Calu3 (cell line): Measurements from ENCODE around the gene FBXO34. TPM values are rescaled to one million over a fixed set of nuclear protein-coding genes. Genes with fewer than 3 reads are reported as not detected.

Experiments
- BruUV-seq: library from RNA; stranded (reverse); fragments of 400-500 nt; replicated peaks from 2 replicates; lab custom pipeline; 2021; lab: Mats Ljungman, UMichigan
- CTCF ChIA-PET: fragments of 300-600 bp; sonication (Branson Sonifier 250); formaldehyde crosslinking; loops from one replicate; lab custom pipeline; 2022; ENCODE audit warnings: antibody characterized with exemption; lab: Charles Lee
- DNase-seq: peaks from one replicate; pipeline ENCODE4 v3.0.0; 2022
- H3K27ac Mint-ChIP-seq: one replicate; pipeline ENCODE4 v1.8.0; 2022; ENCODE audit warnings: mixed read lengths; ENCODE audit not compliant: unreplicated experiment
- H3K27me3 Mint-ChIP-seq: one replicate; pipeline ENCODE4 v1.8.0; 2022; ENCODE audit warnings: mixed read lengths; ENCODE audit not compliant: unreplicated experiment
- H3K36me3 Mint-ChIP-seq: one replicate; pipeline ENCODE4 v1.8.0; 2022; ENCODE audit warnings: mild to moderate bottlenecking, moderate library complexity, mixed read lengths; ENCODE audit not compliant: insufficient read depth, unreplicated experiment
- H3K4me1 Mint-ChIP-seq: one replicate; pipeline ENCODE4 v1.8.0; 2022; ENCODE audit warnings: mild to moderate bottlenecking, low read depth, mixed read lengths; ENCODE audit not compliant: unreplicated experiment
- H3K4me3 Mint-ChIP-seq: one replicate; pipeline ENCODE4 v1.8.0; 2022; ENCODE audit warnings: mild to moderate bottlenecking, low read depth, moderate library complexity, mixed read lengths; ENCODE audit not compliant: unreplicated experiment
- H3K9me3 Mint-ChIP-seq: one replicate; pipeline ENCODE4 v1.8.0; 2022; ENCODE audit warnings: low read depth, mixed read lengths; ENCODE audit not compliant: unreplicated experiment
- intact Hi-C: fragments of 100-400 bp; cut with micrococcal nuclease; formaldehyde crosslinking; loops from one replicate; pipeline ENCODE4 v1.10.0; 2022; ENCODE audit not compliant: unreplicated experiment
- total RNA-seq: library from RNA; stranded (reverse); gene quantifications from 2 replicates; pipeline ENCODE4 v1.2.3, GENCODE V29; 2022
- TF ChIP-seq, protein P1 (sequence below): fragments of 200-600 bp; IDR thresholded peaks from one replicate; pipeline ENCODE4 v1.8.0; 2022; ENCODE audit warnings: antibody characterized with exemption; ENCODE audit not compliant: unreplicated experiment

The FBXO34 gene
- total RNA-seq, 1 experiment from 2014 or later: 30.0 TPM

DNA sequence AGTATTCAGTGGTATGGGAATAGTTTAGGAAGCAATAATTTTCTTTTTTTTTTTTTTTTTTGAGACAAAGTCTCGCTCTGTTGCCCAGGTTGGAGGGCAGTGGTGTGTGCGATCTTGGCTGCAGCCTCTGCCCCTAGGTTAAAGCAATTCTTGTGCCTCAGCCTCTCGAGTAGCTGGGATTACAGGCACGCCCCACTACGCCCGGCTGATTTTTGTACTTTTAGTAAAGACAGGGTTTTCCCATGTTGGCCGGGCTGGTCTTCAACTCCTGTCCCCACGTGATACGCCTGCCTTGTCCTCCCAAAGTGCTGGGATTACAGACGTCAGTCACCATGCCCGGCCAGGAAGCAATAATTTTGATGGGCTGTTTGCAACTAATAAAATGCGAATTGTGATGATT is 78.3 kb downstream of the FBXO34 start:
- Mint-ChIP-seq H3K27ac (no peak overlapping the region), H3K36me3 (peaks cover 17% of the 10 kb centered on the region), H3K9me3 (no peaks in the 10 kb centered on the region), H3K27me3 (no peaks in the 10 kb centered on the region), H3K4me3 (no peak overlapping the region), H3K4me1 (peaks cover 34% of the 10 kb centered on the region)
- BruUV-seq: no TSS peak
- intact Hi-C loops: no loop called here
- DNase-seq: no peak
- CTCF ChIA-PET: interaction anchor here (0.7 kb wide), 1 partner anchor 1058 kb away, joined by 6 read pairs; no protein-coding TSS in a partner anchor
- TF ChIP-seq, protein P1, sequence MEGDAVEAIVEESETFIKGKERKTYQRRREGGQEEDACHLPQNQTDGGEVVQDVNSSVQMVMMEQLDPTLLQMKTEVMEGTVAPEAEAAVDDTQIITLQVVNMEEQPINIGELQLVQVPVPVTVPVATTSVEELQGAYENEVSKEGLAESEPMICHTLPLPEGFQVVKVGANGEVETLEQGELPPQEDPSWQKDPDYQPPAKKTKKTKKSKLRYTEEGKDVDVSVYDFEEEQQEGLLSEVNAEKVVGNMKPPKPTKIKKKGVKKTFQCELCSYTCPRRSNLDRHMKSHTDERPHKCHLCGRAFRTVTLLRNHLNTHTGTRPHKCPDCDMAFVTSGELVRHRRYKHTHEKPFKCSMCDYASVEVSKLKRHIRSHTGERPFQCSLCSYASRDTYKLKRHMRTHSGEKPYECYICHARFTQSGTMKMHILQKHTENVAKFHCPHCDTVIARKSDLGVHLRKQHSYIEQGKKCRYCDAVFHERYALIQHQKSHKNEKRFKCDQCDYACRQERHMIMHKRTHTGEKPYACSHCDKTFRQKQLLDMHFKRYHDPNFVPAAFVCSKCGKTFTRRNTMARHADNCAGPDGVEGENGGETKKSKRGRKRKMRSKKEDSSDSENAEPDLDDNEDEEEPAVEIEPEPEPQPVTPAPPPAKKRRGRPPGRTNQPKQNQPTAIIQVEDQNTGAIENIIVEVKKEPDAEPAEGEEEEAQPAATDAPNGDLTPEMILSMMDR: no peak

DNA sequence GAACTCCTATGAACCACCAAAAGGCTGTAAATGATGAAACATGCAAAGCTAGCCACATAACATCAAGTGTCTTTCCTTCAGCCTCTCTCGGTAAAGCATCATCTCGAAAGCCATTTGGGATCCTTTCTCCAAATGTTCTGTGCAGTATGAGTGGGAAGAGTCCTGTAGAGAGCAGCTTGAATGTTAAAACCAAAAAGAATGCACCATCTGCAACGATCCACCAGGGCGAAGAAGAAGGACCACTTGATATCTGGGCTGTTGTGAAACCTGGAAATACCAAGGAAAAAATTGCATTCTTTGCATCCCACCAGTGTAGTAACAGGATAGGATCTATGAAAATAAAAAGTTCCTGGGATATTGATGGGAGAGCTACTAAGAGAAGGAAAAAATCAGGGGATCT is 79.2 kb downstream of the FBXO34 start:
- no peaks in the 10 kb centered on the region for H3K9me3 Mint-ChIP-seq
- no peak overlapping the region for H3K4me3 Mint-ChIP-seq
- CTCF ChIA-PET: interaction anchor here (0.7 kb wide), 1 partner anchor 1741 kb away, joined by 3 read pairs; no protein-coding TSS in a partner anchor
- DNase-seq: no peak
- no TSS peak for BruUV-seq
- no peak overlapping the region for H3K27ac Mint-ChIP-seq
- TF ChIP-seq, protein P1: no peak
- peaks cover 20% of the 10 kb centered on the region for H3K36me3 Mint-ChIP-seq
- H3K4me1 Mint-ChIP-seq: peaks cover 25% of the 10 kb centered on the region
- H3K27me3 Mint-ChIP-seq: no peaks in the 10 kb centered on the region
- intact Hi-C loops: loop anchor here (5.0 kb wide), 1 partner anchor 48 kb away; no protein-coding TSS in a partner anchor

DNA sequence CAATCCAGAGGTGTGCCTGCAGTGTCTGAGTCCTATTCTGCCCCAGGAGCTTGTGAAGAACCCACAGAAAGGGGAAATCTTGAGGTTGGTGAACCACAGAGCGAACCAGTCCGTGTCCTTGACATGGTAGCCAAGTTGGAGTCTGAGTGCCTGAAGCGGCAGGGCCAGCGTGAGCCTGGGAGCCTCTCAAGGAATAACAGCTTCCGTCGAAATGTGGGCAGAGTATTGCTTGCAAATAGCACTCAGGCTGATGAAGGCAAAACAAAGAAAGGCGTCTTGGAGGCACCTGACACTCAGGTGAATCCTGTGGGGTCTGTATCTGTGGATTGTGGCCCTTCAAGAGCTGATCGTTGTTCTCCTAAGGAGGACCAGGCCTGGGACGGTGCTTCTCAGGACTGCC is 79.9 kb downstream of the FBXO34 start:
- CTCF ChIA-PET: no interaction called here
- BruUV-seq: no TSS peak
- intact Hi-C loops: loop anchor here (5.0 kb wide), 1 partner anchor 49 kb away; no protein-coding TSS in a partner anchor
- Mint-ChIP-seq H3K4me1 (peaks cover 18% of the 10 kb centered on the region), H3K27me3 (no peaks in the 10 kb centered on the region), H3K9me3 (no peaks in the 10 kb centered on the region), H3K4me3 (no peak overlapping the region), H3K27ac (no peak overlapping the region), H3K36me3 (peaks cover 20% of the 10 kb centered on the region)
- DNase-seq: no peak
- TF ChIP-seq, protein P1: no peak

DNA sequence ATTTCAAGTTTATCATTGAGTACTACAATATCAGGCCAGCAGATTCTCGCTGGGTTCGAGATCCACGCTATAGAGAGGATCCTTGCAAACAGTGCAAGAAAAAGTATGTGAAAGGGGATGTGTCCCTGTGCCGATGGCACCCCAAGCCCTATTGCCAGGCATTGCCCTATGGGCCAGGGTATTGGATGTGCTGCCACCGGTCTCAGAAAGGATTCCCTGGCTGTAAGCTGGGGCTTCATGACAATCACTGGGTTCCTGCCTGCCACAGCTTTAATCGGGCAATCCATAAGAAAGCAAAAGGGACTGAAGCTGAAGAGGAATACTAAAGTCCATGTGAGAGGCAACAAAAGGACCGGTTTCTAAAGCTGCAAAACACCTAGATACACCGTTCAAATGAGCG is 81.0 kb downstream of the FBXO34 start:
- CTCF ChIA-PET: no interaction called here
- intact Hi-C loops: loop anchor here (5.0 kb wide), 1 partner anchor 50 kb away; no protein-coding TSS in a partner anchor
- Mint-ChIP-seq H3K4me1 (peaks cover 12% of the 10 kb centered on the region), H3K9me3 (no peaks in the 10 kb centered on the region), H3K27me3 (no peaks in the 10 kb centered on the region), H3K36me3 (peaks cover 20% of the 10 kb centered on the region), H3K27ac (no peak overlapping the region), H3K4me3 (no peak overlapping the region)
- no TSS peak for BruUV-seq
- TF ChIP-seq, protein P1: no peak
- DNase-seq: no peak
